COLO829 (cell line): ENCODE measurements around the gene PPARA.
"Not testable (repeated sequence)": the region's sequence is repeated elsewhere in the genome, so short reads cannot be mapped to it uniquely, and the experiment has no call there.

Source experiments
- DNase-seq: peaks from one replicate; pipeline ENCODE4 v3.0.0; 2012; ENCODE audit warnings: low spot score

The PPARA gene

DNA sequence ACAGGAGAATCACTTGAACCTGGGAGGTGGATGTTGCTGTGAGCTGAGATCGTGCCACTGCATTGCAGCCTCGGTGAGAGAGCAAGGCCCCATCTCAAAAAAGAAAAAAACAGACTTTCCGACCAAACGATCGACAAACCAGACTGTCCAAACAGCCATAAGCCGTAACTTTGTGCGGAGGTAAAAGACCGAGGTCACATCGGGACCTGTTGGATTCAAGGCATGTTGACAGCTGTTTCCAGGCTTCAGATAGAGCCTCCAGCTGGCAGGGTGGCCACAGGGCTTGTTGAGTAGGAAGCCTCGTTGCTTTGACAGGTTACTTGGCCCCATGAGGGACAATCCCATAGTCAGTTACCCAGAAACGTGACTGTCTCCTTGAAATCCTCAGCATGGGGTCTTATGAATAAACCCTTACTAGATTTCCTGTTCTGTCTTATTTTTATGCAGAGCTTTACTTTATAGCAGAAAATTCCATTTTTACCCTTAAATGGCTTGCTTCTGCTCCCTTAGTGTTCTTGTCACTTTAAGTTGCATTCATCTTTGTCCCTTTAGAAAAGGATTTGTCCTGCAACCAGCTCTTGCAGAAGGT, 22.3 kb downstream of the PPARA start:
- DNase-seq, result no peak

DNA sequence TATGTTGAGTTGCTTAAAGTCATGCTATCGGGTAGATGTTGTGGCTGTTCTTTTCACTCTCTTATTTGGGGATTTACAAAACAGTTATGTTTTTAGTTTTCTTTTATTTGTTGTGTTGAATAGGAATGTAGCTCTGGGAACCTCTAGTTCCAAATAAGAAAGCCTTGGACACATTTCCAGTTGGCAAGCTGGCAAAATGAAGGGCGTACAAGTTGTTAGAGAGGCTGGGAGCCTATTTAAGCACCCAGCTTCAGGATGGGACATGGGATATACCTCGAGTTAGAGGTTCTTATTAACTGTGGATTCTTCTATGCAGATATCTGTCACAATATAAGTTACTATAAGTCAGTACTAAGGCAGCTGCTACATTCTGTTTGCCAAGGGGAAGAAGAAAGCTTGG, 22.8 kb downstream of the PPARA start:
- no peak for DNase-seq

- DNase-seq, result no peak
Measured at GRCh38 chr22:46175631-46176030, 25.3 kb downstream of the PPARA start.

GRCh38 chr22:46176508-46177003, 26.2 kb downstream of the PPARA start:
- DNase-seq, result no peak

GRCh38 chr22:46178755-46179505, 28.6 kb downstream of the PPARA start:
- no peak for DNase-seq

GRCh38 chr22:46179748-46180147, 29.4 kb downstream of the PPARA start:
- DNase-seq, result no peak

- no peak for DNase-seq
Measured at GRCh38 chr22:46180370-46181137, 30.2 kb downstream of the PPARA start.

- no peak for DNase-seq
Measured at GRCh38 chr22:46183733-46184132, 33.4 kb downstream of the PPARA start.

DNA sequence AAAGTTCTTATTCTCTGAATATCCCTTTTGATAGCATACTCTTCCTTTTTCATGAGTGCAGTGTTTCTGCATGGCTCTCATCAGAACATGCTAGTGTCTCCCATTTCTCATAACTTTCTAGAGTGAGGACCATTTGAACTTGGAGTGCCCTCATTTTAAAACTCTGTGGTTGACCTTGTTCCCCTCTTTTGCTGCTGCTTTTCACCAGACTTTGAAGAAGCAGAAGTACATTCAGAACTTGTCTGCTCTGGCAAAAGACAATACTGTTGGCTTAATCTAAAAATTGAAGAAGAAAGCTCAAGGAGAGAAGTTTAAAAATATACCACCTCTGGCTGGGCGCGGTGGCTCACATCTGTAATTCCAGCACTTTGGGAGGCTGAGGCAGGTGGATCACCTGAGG, 35.0 kb downstream of the PPARA start:
- no peak for DNase-seq

DNA sequence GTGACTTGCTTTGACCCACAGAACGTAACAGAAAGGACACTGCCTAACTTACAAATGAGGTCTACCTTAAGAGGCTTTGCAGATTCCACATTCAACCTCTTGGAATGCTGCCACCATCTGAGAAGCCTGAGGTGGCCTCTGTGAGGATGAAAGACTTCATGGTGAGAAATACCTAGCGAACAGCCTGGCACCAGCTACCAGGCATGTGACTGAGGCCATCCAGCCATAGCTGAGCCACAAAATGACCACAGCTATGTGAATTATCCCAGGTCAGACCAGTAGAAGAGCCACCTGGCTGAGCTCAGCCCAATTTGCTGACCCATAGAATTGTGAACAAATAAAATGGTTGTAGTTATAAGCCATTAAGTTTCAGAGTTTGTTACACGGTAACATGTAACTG, 37.5 kb downstream of the PPARA start:
- DNase-seq, result no peak

GRCh38 chr22:46192210-46192993, 42.1 kb downstream of the PPARA start:
- no peak for DNase-seq

DNA sequence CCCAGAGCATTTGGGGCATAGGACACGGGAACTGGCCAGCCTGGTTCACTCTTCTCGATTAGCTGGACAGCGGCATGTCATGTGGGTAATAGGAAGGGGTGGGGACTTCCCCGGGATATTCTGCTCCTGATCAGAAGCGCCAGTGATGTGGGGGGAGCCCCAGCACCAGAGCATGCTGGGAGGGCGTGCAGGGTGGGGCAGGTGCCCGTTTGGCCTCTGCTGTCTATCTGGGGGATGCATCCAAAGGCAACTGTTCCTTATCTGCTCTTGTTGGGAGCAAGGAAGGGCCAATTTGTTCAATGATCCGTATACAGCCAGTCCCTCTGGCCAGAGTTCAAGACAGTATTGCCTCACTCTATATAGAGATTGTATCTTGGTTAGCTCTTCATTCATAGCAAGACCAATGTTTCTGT, 43.6 kb downstream of the PPARA start:
- no peak for DNase-seq

DNA sequence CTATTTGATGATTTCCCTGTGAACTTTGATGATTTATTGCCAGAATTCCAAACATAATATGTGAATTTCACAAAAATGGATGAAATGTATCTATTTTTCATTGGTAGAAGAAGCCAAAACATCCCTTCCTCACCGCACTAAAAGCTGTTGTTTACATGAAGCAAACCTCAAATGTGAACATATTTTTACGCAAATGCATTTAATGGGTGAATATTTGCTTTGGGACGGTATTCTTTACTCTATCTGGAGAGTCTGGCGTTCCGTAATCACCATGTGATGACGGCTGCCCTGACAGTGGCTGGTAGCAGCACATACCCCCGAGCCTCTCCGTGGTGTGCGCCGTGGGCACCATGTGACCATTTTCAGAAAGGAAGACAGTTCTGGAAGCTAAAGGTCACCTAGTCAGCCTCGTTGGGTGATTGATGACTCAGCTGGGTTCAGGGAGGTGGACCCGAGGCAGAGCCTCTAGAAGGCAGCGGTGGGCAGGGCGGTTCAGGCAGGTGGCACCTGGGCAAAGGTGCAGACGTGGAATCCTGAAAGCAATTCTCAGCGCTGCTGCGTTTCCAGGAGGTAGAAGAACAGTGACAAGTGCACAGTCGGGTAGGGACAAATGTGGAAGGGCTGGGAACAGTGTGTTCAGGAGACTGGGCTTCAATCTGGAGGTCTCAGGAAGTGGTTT, 45.3 kb downstream of the PPARA start:
- DNase-seq, result no peak

GRCh38 chr22:46196278-46196677, 46.0 kb downstream of the PPARA start:
- DNase-seq, result no peak

DNA sequence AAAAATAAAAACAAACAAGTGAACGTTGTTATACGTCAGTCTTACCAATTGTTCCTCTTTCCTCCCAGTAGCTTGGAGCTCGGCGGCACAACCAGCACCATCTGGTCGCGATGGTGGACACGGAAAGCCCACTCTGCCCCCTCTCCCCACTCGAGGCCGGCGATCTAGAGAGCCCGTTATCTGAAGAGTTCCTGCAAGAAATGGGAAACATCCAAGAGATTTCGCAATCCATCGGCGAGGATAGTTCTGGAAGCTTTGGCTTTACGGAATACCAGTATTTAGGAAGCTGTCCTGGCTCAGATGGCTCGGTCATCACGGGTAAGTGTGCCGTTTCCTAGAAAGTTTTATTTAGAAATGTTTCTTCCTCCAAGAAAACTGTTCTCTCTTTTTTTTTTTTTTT, 47.9 kb downstream of the PPARA start:
- no peak for DNase-seq

GRCh38 chr22:46198806-46199205, 48.5 kb downstream of the PPARA start:
- not testable (repeated sequence) for DNase-seq

DNA sequence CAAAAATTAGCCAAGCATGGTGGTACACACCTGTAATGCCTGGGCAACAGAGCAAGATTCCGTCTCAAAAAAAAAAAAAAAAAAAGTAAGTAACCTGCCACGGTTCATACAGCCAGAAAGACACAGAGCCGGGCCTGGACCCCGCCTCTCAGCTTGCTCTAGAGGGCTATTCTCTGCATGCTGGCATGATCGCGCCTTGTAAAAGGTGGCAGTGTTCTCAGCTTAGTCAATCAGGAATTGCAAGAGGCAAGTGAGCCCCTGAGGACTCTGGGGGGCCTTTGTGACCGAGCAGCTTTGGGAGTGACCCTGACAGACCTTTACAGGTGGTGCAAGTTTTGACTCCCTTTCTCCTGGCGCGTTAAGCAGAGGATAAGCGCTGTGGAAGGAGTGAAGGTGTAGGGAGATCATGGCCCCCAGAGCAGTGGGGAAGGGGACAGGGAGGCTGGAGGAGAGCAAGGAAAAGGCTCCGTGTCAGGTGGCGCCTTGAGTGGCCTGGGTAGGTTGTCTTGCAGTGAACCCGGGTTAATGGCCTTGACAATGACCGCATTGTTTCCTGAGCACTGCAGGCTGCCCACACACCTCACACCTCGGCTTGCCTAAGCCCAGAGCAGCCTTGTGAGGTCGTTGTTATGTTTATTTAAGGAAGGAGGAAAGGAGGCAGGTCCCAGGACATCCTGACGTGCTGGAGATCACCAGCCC, 50.9 kb downstream of the PPARA start:
- DNase-seq, result peak; percentile 34

DNA sequence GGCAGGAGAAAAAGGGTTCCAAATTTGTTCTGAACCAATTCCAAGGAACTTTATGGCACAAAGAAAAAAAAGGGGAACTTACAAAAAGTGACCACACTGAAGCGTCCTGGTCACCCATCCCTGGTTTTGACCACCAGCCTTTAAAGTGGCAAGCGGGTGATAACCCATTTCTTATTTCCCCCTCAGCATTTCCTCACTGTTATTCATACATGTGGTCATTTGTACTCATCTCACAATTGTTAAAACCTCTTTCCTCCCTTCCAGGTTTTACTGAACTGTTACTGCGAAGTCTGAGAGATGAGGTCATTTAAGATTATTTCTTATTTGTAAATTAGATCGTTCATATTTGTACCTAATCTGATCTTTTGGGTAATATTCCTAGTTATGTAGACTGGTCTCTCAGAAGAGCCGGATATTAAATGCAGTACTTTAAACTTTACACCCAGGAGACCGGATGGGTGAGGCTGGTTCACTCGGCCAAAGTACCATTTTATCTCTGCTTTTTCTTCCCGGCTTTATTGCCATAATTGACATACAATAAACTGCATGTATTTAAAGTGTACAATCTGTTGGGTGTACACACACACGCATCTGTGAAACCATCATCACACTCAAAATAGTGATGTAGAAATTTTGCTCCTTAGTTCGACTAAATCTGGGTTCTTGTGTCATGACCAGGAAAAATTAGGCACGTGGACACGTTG, 52.7 kb downstream of the PPARA start:
- DNase-seq, result no peak

DNA sequence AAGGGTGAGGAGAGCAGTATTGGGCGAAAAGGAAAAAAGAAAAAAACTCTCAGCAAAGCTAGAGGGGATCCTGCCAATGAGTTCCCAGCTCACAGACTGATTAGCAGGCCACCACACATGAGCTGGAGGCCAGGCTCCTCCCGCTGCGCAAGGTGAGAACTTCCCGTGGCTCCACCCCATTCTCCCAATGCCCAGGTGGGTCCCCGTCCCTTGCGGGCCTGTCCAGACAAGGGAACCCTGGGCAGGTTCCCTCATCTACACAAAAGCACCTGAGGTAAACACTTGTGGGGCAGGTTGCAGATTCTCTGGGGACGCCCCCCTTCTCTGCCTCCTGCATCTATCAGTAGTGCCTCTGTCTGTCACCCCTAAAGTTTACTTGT, 53.3 kb downstream of the PPARA start:
- DNase-seq, result no peak

GRCh38 chr22:46209262-46209661, 58.9 kb downstream of the PPARA start:
- DNase-seq, result no peak
